ENCODE data around the gene ABHD17B. TPM values are rescaled to one million over a fixed set of nuclear protein-coding genes. Genes with fewer than 3 reads are reported as not detected.

The ABHD17B gene
- total and polyA plus RNA-seq, 4 donors: 5.2 to 17.7 (median 10.1) TPM

GRCh38 chr9:71928806-71929205 is 17.8 kb upstream of the ABHD17B start:
- no peak for TF ChIP-seq FOXA1 (IDR thresholded peaks at IDR 0.05)
- no peaks in the 10 kb centered on the region for H3K27me3 ChIP-seq (ENCODE audit: control insufficient read depth in 4 of 4, insufficient read depth in 4 of 4, low read length in 3 of 4)
- H3K4me3 ChIP-seq (ENCODE audit: low read depth in 1 of 3, low read length in 3 of 3): no peak overlapping the region
- 90% methylated on average over 2 of the region's 2 CpGs for WGBS
- peaks cover 0 to 5% (median 0%) of the 10 kb centered on the region in 4 donors for H3K4me1 ChIP-seq (ENCODE audit: control insufficient read depth in 4 of 4, insufficient read depth in 4 of 4, low read length in 3 of 4)
- no peaks in the 10 kb centered on the region for H3K9me3 ChIP-seq (ENCODE audit: control insufficient read depth in 4 of 4, low read length in 3 of 4)
- H3K36me3 ChIP-seq (ENCODE audit: control insufficient read depth in 4 of 4, insufficient read depth in 3 of 4, low read depth in 1 of 4, low read length in 3 of 4): no peaks in the 10 kb centered on the region
- no peak overlapping the region for H3K27ac ChIP-seq (ENCODE audit: low read depth in 1 of 2, low read length in 2 of 2)
- DNase-seq (ENCODE audit: low spot score): no peak
- H3K9ac ChIP-seq (ENCODE audit: low read depth in 1 of 2, low read length in 2 of 2): no peak overlapping the region

- 99% methylated on average over 1 of the region's 1 CpG for WGBS
- TF ChIP-seq GABPA (IDR thresholded peaks at IDR 0.05 in 1 of 2, conservative IDR thresholded peaks at IDR 0.05 in 1 of 2) (no peak), NR2F2 (IDR thresholded peaks at IDR 0.05) (no peak), HNF4A (conservative IDR thresholded peaks at IDR 0.05) (no peak), RAD21 (IDR thresholded peaks at IDR 0.05) (no peak), FOXA2 (IDR thresholded peaks at IDR 0.05) (no peak), SP1 (IDR thresholded peaks at IDR 0.05) (no peak), MAX (IDR thresholded peaks at IDR 0.05) (no peak), HNF4G (IDR thresholded peaks at IDR 0.05) (no peak), YY1 (IDR thresholded peaks at IDR 0.05) (no peak), CTCF (IDR thresholded peaks at IDR 0.05; ENCODE audit: low read depth, low read length, missing input control) (no peak), JUND (IDR thresholded peaks at IDR 0.05) (no peak), ZBTB33 (IDR thresholded peaks at IDR 0.05) (no peak), RXRA (IDR thresholded peaks at IDR 0.05) (no peak)
- TF ChIP-seq, protein P1, sequence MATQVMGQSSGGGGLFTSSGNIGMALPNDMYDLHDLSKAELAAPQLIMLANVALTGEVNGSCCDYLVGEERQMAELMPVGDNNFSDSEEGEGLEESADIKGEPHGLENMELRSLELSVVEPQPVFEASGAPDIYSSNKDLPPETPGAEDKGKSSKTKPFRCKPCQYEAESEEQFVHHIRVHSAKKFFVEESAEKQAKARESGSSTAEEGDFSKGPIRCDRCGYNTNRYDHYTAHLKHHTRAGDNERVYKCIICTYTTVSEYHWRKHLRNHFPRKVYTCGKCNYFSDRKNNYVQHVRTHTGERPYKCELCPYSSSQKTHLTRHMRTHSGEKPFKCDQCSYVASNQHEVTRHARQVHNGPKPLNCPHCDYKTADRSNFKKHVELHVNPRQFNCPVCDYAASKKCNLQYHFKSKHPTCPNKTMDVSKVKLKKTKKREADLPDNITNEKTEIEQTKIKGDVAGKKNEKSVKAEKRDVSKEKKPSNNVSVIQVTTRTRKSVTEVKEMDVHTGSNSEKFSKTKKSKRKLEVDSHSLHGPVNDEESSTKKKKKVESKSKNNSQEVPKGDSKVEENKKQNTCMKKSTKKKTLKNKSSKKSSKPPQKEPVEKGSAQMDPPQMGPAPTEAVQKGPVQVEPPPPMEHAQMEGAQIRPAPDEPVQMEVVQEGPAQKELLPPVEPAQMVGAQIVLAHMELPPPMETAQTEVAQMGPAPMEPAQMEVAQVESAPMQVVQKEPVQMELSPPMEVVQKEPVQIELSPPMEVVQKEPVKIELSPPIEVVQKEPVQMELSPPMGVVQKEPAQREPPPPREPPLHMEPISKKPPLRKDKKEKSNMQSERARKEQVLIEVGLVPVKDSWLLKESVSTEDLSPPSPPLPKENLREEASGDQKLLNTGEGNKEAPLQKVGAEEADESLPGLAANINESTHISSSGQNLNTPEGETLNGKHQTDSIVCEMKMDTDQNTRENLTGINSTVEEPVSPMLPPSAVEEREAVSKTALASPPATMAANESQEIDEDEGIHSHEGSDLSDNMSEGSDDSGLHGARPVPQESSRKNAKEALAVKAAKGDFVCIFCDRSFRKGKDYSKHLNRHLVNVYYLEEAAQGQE (IDR thresholded peaks at IDR 0.05): no peak
- Histone ChIP-seq H3K4me3 (ENCODE audit: low read depth in 1 of 3, low read length in 3 of 3) (no peak overlapping the region), H3K4me1 (ENCODE audit: control insufficient read depth in 4 of 4, insufficient read depth in 4 of 4, low read length in 3 of 4) (peaks cover 0 to 5% (median 0%) of the 10 kb centered on the region in 4 donors), H3K27me3 (ENCODE audit: control insufficient read depth in 4 of 4, insufficient read depth in 4 of 4, low read length in 3 of 4) (no peaks in the 10 kb centered on the region), H3K9me3 (ENCODE audit: control insufficient read depth in 4 of 4, low read length in 3 of 4) (no peaks in the 10 kb centered on the region), H3K9ac (ENCODE audit: low read depth in 1 of 2, low read length in 2 of 2) (no peak overlapping the region), H3K36me3 (ENCODE audit: control insufficient read depth in 4 of 4, insufficient read depth in 3 of 4, low read depth in 1 of 4, low read length in 3 of 4) (no peaks in the 10 kb centered on the region), H3K27ac (ENCODE audit: low read depth in 1 of 2, low read length in 2 of 2) (no peak overlapping the region)
- DNase-seq (ENCODE audit: low spot score): no peak
Observed at GRCh38 chr9:71928376-71928775, 17.4 kb upstream of the ABHD17B start.
